ENCODE measurements around the gene MMP19.
"Not testable (repeated sequence)": the region's sequence is repeated elsewhere in the genome, so short reads cannot be mapped to it uniquely, and the experiment has no call there.

The MMP19 gene, protein sequence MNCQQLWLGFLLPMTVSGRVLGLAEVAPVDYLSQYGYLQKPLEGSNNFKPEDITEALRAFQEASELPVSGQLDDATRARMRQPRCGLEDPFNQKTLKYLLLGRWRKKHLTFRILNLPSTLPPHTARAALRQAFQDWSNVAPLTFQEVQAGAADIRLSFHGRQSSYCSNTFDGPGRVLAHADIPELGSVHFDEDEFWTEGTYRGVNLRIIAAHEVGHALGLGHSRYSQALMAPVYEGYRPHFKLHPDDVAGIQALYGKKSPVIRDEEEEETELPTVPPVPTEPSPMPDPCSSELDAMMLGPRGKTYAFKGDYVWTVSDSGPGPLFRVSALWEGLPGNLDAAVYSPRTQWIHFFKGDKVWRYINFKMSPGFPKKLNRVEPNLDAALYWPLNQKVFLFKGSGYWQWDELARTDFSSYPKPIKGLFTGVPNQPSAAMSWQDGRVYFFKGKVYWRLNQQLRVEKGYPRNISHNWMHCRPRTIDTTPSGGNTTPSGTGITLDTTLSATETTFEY

GRCh38 chr12:55842681-55843429, at the start of gene MMP19:
TSS of gene MMP19 (minus strand) at chr12:55842936. CDS start at chr12:55842830, 106 bp downstream.
- DNase-seq (ENCODE audit: low read depth in 3 of 3) = no peak

GRCh38 chr12:55891310-55891709, 48.6 kb upstream of the MMP19 start:
- no peak for DNase-seq (ENCODE audit: low read depth in 3 of 3)

GRCh38 chr12:55885113-55885512, 42.4 kb upstream of the MMP19 start:
- no peak for DNase-seq (ENCODE audit: low read depth in 3 of 3)

GRCh38 chr12:55877824-55878223, 35.1 kb upstream of the MMP19 start:
- no peak for DNase-seq (ENCODE audit: low read depth in 3 of 3)

DNA sequence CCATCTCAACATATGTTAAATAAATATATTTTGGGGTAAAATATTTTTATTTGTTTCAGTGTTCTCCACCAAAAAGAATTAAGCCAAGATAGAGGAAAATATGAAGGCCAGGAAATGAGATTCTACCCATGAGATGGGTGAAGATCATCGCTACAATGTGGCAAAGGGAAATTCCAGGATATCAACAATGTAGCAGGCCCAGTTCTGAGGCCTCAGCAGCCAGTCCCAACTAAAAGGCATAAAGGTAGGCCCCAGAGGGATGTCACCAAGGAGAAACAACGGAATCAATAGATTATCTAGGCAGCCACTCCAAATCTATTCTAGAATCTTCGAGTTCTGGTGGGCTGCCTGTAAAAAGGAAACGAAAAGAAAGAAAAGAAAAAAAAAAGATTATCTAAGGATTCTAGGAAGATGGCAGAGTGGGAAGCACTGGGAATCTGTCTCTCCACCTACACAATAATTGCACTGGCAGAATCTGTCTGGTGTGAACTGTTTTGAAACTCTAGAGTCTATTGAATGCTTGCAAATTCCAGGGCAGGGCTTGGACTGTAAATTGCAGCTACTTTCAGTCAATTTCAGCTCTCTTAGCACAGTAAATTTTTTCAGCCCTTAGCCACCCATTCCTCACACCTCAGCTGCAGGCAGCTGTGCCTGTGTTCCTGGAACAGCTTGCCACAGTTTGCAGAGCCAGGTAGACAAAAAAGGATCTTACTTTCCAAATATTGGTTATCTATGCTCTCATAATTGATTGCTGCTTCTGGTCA, 33.1 kb upstream of the MMP19 start:
- DNase-seq (ENCODE audit: low read depth in 3 of 3) = no peak

DNA sequence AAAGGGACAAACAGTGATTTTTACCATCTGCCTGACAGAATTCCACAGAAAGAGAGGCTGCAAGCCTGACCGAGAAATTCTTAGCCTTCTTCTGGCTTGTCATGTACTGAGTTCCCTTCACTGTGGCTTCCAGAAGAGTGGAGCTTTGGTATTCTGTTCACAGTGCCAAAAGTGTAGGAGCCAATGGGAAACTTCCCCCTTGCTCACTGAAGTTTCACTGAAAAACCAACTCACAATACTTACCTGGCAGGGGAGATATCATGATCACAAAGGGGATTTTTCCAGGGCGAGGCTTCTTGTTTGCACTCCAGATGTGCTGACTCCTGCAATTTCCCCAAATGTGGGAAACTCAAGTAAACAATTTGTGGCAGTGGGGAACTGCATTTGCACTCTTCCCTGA, 31.7 kb upstream of the MMP19 start:
- no peak for DNase-seq (ENCODE audit: low read depth in 3 of 3)

DNA sequence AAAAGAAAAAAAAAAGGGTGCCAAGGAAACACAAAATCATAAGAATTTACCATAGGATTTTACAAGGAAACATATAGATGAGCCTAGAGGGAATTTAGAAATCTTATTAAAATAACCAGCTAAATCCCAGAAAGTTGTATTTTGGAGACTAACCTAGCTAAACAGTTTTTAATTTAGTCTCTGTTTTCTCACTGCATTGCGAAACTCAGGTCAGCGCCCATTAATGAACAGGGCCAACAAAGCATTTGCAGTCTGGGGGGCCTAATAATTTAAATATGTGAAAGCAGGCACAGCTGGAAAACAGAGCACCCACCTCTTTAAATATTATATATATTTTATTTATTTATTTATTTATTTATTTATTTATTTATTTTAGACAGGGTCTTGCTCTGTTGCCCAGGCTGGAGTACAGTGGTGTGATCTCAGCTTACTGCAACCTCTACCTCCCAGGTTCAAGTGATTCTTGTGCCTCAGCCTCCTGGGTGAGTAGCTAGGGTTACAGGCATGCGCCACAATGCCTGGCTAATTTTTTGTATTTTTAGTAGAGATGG, 23.8 kb upstream of the MMP19 start:
- not testable (repeated sequence) for DNase-seq (ENCODE audit: low read depth in 3 of 3)

GRCh38 chr12:55865327-55865726, 22.6 kb upstream of the MMP19 start:
- DNase-seq (ENCODE audit: low read depth in 3 of 3) = no peak

GRCh38 chr12:55862931-55863330, 20.2 kb upstream of the MMP19 start:
- not testable (repeated sequence) for DNase-seq (ENCODE audit: low read depth in 3 of 3)

DNA sequence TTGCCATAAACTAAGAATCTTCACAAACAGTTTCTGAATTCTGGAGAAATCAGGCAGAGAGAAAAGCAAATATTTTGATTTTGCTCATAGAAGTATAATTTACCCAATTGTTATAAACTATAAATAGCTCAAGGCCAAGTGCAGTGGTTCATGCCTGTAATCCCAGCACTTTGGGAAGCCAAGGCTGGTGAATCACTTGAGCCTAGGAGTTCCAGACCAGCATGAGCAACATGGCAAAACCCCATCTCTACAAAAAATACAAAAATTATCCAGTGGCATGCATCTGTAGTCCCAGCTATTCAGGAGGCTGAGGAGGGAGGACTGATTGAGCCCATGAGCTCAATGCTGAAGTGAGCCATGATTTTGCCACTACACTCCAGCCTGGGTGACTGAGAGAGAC, 19.6 kb upstream of the MMP19 start:
- no peak for DNase-seq (ENCODE audit: low read depth in 3 of 3)

GRCh38 chr12:55861871-55862270, 19.1 kb upstream of the MMP19 start:
- no peak for DNase-seq (ENCODE audit: low read depth in 3 of 3)

- no peak for DNase-seq (ENCODE audit: low read depth in 3 of 3)
Observed at GRCh38 chr12:55861396-55861795, 18.7 kb upstream of the MMP19 start.

- no peak for DNase-seq (ENCODE audit: low read depth in 3 of 3)
Observed at GRCh38 chr12:55852740-55853139, 10.0 kb upstream of the MMP19 start.

- DNase-seq (ENCODE audit: low read depth in 3 of 3) = no peak
Observed at GRCh38 chr12:55850893-55851292, 8.2 kb upstream of the MMP19 start.

GRCh38 chr12:55850401-55850800, 7.7 kb upstream of the MMP19 start:
- DNase-seq (ENCODE audit: low read depth in 3 of 3) = no peak

- no peak for DNase-seq (ENCODE audit: low read depth in 3 of 3)
Observed at GRCh38 chr12:55849616-55850343, 7.0 kb upstream of the MMP19 start.

GRCh38 chr12:55847603-55848291, 5.0 kb upstream of the MMP19 start:
- DNase-seq (ENCODE audit: low read depth in 3 of 3) = no peak

- peak in 1 of 3 donors; percentile 28 for DNase-seq (ENCODE audit: low read depth in 3 of 3)
Observed at GRCh38 chr12:55847033-55847432, 4.3 kb upstream of the MMP19 start.

GRCh38 chr12:55845785-55846496, 3.2 kb upstream of the MMP19 start:
- DNase-seq (ENCODE audit: low read depth in 3 of 3) = no peak

- DNase-seq (ENCODE audit: low read depth in 3 of 3) = no peak
Observed at GRCh38 chr12:55845361-55845760, 2.6 kb upstream of the MMP19 start.
